H1 (cell line): ENCODE measurements around the gene RPL7L1. TPM values are rescaled to one million over a fixed set of nuclear protein-coding genes. Genes with fewer than 3 reads are reported as not detected.

Experiments
- ATF2 ChIP-seq: IDR thresholded peaks from 2 replicates; pipeline ENCODE4 v1.6.1; 2012; ENCODE audit warnings: low read length, inconsistent platforms
- BRCA1 ChIP-seq: IDR thresholded peaks from 2 replicates; pipeline ENCODE4 v1.6.1; 2012; ENCODE audit warnings: low read depth, low read length, improper control_type of control experiment
- CHD7 ChIP-seq: fragments of 300-600 bp; sonication (generic); IDR thresholded peaks from 2 replicates; pipeline ENCODE4 v1.7.1; 2012; ENCODE audit warnings: low read length, moderate library complexity, mild to moderate bottlenecking, inconsistent platforms; ENCODE audit not compliant: insufficient replicate concordance
- KDM1A ChIP-seq: fragments of 200-600, 300-600 bp; sonication (generic); IDR thresholded peaks from 2 replicates; pipeline ENCODE4 v1.7.1; 2016; ENCODE audit warnings: mild to moderate bottlenecking, low read length, borderline replicate concordance
- PHF8 ChIP-seq: fragments of 200-600 bp; sonication (generic); conservative IDR thresholded peaks from 2 replicates; pipeline ENCODE4 v1.7.1; 2012; ENCODE audit warnings: low read depth, mild to moderate bottlenecking, inconsistent platforms, low read length, moderate library complexity
- RXRA ChIP-seq: IDR thresholded peaks from 2 replicates; pipeline ENCODE4 v1.6.1; 2011; ENCODE audit warnings: low read depth, mild to moderate bottlenecking, low read length, moderate library complexity; ENCODE audit not compliant: insufficient read depth
- SP1 ChIP-seq: IDR thresholded peaks from 2 replicates; pipeline ENCODE4 v1.6.1; 2011; ENCODE audit warnings: low read depth, low read length
- TBP ChIP-seq: IDR thresholded peaks from 2 replicates; pipeline ENCODE4 v1.6.1; 2011; ENCODE audit warnings: low read depth, low read length, improper control_type of control experiment
- polyA plus RNA-seq, 7 experiments: library from polyadenylated mRNA; depleted of rRNA in 3 of 7; stranded (reverse) in 5 of 7; unstranded in 2 of 7; fragments of >200 nt in 5 of 7; fragments of 200-250 nt in 2 of 7; gene quantifications; 1 replicate in 5 of 7; 2 replicates in 1 of 7; 4 replicates in 1 of 7; pipeline versions ENCODE4 v1.2.1 to v1.2.3, GENCODE V29; 2011 to 2013; ENCODE audit warnings: missing spikeins in 2 of 7, mixed read lengths in 2 of 7
- total RNA-seq: library from RNA; stranded (reverse); fragmentation: NEBNext Ultra II Directional; extraction: Animal tissue kit (Norgen Biotek cat#: 25700); gene quantifications from 2 replicates; pipeline ENCODE4 v1.2.1, GENCODE V29; 2021

RPL7L1 gene
- total and polyA plus RNA-seq, 2 of the 8 experiments (the other 6 are each of a cell fraction or from before 2014, with no cell fraction given), result 31.0 to 117 TPM

GRCh38 chr6:42911171-42912021, 32.0 kb downstream of the RPL7L1 start (continued):
- TF ChIP-seq CHD7, result no peak
- TF ChIP-seq SP1, result no peak
- peak; percentile 15; the same call in 1 of the 2 replicates for TF ChIP-seq TBP
- no peak for TF ChIP-seq RXRA
- TF ChIP-seq PHF8, result 0 out of 2 replicates have a peak, but pooled peaks have one; percentile 48
- peak; percentile 39; the same call in 1 of the 2 replicates for TF ChIP-seq KDM1A
- TF ChIP-seq ATF2, result no peak
- TF ChIP-seq BRCA1, result no peak
